Raji (cell line): ENCODE measurements around the gene ABHD17A.

Experiments
- POLR2A ChIP-seq: IDR thresholded peaks from 2 replicates; pipeline ENCODE4 v1.6.1; 2011; ENCODE audit warnings: low read depth, low read length, control low read depth; ENCODE audit not compliant: insufficient read depth

ABHD17A gene

DNA sequence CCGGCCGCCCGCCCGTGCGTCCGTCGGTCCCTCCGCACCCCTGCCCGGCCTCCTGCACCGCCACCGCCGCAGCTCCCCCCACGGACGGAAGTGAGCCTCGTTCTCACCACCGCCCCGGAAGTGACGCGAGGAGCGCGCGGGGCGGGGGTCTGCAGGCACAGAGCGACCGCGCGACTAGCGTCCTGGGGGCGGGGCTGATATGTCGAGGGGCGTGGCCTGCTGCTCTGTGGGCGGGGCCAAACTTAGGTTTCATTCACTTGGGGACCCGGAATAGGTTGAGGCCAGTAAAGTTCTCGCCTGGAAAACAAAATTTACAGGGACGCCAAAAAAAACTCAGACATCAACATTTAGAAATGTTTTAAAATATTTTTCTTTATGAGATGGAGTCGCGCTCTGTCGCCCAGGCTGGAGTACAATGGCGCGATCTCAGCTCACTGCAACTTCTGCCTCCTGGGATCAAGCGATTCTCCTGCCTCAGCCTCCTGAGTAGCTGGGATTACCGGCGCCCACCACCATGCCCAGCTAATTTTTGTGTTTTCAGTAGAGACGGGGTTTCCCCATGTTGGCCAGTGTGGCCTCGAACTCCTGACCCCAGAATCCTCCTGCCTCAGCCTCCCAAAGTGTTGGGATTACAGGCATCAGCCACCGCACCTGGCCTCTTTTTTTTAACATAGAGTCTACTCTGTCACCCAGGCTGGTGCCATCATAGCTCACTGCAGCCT lies at the start of gene ABHD17A:
TSS of gene ABHD17A (minus strand) at position 99 of the 722 bp plus-strand sequence. CDS start 3,930 bp downstream, outside the sequence.
- TF ChIP-seq POLR2A = peak; percentile 72

DNA sequence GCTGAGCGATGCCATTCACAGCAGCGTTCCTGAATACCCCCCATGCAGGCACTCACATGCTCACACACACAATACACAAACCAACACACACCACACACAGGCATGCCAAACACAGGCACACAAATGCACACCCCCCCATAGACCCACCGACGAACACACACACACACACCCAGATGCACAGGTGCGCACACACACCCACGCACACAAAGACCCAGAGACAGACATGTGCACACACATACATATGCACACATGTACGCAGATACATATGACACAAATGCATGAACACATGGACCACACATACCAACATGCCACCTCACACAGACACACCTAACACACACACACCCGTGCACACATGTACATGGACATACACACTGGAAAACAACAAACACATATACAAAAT lies 48.6 kb upstream of the ABHD17A start:
- no peak for TF ChIP-seq POLR2A

DNA sequence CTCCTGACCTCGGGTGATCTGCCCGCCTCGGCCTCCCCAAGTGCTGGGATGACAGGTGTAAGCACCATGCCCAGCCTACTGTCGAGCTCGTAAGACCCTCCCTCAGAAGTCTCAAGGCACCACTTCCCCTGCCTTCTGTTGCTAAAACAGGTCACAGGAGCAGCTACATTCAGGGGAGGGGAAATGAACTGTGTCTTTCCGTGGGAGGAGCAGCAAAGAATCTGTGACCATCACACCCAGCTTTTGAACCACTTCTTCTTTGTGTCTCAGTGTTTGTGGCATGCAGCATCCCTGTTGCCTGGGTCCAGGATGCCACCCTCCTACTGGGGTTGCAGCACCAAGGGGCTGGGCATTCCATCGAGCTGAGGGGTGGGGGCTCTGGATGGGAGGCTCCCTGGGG lies 47.9 kb upstream of the ABHD17A start:
- no peak for TF ChIP-seq POLR2A

DNA sequence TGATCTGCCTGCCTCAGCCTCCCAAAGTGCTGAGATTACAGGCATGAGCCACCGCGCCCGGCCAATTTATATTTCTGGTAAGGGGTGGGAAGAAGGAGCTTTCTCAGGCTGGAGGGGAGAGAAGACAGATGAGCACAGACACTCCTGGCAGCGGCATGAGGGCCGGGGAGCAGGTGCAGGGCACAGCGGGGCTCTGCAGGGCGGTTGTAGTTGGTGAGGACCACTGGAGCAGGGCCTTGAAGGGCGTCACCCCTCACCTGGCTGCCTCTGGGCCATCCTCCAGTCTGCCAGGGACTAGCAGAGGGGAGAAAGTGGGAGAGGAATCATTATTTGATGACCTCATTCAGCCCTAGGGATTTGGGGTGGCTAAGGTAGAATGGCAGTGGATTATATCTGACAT lies 47.1 kb upstream of the ABHD17A start:
- TF ChIP-seq POLR2A = no peak

DNA sequence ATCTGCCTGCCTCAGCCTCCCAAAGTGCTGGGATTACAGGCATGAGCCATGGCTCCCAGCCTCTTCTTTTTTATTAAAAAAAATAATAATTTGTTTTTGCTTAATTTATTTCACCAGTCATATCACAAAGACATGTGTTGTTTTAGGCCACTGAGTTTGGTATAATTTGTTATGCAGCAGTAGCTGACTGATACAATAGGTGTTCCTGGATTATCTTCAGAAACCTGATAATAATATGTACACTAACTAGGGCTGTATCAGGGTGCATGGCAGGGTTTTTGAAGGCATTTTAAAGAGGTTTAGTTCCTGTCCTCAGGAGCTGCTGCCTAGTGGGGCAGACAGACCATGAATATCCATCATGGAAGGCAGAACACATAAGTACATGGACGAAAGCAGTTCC lies 46.1 kb upstream of the ABHD17A start:
- no peak for TF ChIP-seq POLR2A

DNA sequence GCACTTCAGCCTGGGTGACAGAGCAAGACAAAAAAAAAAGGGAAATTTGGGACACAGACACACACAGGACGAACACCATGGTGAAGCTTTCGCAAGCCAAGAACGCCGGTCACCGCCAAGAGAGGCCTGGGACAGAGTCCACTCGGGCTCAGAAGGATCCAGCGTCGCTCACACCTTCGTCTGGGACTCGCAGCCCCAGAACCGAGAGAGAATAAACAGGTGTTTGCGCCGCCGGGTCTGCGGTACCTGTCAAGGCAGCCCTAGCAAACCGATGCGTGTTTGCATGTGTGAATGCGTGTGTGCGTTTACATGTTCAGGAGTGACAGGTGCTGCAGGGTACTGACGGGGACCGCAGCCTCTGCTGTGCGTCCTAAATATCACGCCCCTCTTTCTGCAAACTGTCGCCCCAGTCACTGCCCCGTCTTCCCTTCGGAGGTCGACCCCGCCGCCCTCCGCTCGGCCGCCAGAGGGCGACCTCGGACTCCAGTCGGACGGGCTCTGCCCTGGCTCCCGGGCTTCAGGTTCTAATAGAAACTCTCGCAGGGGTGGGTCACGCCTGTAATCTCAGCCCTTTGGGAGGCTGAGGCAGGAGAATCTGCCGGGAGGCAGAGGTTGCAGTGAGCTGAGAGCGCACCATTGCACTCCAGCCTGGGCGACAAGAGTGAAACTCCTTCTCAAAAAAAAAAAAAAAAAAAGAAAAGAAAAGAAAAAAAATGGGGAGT lies 43.9 kb upstream of the ABHD17A start:
- no peak for TF ChIP-seq POLR2A

DNA sequence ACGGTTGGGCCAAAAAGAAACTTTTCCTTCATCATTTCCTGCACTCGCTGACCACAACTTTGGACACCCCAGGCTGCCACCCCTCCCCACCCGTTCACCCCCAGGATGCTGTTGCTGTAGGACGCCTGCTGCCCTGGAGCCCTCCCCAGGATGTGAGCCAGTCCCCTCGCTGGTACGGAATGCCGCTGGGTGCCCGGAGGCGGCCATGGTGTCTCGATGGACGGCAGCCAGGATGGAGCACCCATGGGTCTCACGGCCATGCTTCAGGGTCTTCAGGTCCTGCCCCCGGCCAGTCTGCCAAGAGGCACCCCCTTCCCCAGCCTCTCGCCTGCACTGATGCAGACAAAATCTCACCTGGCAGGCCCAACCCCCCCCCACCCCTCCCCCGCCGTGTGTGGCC lies 40.2 kb upstream of the ABHD17A start:
- no peak for TF ChIP-seq POLR2A

GRCh38 chr19:1924320-1924961 lies 39.1 kb upstream of the ABHD17A start:
- no peak for TF ChIP-seq POLR2A

GRCh38 chr19:1923319-1923718 lies 38.0 kb upstream of the ABHD17A start:
- no peak for TF ChIP-seq POLR2A

- no peak for TF ChIP-seq POLR2A
These were observed 37.5 kb upstream of the ABHD17A start for GRCh38 chr19:1922803-1923202.

GRCh38 chr19:1921825-1922224 lies 36.5 kb upstream of the ABHD17A start:
- TF ChIP-seq POLR2A = no peak

DNA sequence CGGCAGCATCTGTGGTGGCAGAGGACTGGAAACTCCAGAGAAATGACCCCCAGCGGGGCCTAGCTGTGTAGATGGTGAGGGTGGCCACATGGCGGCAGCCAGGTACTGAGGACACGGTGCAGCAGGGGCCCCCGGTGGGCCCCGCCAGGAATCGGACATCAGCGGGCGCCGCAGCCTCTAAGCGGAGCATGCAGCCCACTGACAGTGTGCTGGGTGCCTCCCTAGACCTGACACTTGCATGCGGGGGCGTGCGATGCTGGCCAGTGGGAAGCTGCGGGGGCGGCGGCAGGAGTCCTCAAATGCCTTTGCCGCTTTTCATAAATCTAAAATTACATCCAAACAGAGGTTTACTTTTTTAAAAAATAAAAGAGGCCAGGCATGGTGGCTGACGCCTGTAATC lies 36.0 kb upstream of the ABHD17A start:
- no peak for TF ChIP-seq POLR2A

- no peak for TF ChIP-seq POLR2A
These were observed 35.3 kb upstream of the ABHD17A start for GRCh38 chr19:1920644-1921043.

DNA sequence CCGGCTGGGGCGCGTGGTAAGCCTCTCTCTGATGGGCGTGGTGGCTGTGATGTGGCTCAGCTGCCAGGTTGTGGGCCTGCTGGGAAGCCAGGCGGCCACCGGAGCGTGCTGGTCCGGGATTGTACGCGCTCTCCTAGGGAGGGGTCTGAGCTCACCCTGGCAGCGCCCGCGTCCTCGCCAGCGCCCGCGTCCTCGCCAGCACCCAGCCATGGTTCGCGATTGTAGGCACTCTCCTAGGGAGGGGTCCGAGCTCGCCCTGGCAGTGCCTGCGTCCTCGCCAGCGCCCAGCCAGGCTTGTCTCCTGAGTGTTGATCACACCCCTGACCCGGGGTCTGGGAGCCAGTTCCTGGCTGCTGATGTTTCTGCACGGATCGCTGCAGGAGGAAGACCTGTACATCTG lies 33.7 kb upstream of the ABHD17A start:
- no peak for TF ChIP-seq POLR2A

DNA sequence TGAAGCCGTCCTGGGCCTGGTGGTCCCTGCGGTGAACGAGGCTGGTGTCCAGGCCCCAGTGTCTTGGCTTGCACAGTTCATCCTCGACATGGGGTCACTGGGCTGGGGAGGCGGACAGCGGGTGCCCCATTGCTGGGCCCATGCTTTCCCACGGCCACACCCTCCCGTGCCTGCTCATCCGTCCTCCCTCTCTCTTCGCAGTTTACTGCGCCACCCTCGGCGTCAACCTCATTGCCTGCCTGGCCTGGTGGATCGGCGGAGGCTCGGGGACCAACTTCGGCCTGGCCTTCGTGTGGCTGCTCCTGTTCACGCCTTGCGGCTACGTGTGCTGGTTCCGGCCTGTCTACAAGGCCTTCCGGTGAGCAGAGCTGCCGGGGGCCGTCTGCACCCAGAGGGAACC lies 32.6 kb upstream of the ABHD17A start:
- no peak for TF ChIP-seq POLR2A

GRCh38 chr19:1917146-1917545 lies 31.9 kb upstream of the ABHD17A start:
- no peak for TF ChIP-seq POLR2A

DNA sequence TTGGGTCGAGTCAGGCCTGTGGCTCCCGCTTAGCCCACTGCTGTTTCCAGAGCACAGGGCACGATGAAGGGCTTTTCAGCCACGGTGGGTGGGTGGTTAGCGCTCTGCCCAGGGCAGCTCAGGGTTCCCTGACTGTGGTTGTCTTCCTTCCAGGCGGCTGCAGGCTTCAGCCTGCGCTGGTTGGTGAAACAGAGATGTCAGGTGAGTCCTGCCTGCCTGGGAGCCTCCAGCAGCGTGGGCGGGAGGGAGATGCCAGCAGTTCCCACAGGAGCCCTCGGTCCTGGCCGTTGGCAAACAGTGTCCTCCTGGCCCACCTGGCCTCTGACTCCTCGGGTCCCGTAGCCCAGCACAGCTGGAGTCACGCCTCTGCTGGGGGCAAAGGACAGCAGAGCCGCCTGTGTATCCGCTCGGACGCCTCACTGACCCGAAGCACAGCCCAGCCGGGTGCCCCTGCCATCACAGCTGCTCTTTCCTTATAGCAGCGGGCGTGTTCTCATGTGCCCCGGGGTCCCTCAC lies 29.6 kb upstream of the ABHD17A start:
- no peak for TF ChIP-seq POLR2A
